ENCODE results near the gene GLI3. TPM values are rescaled to one million over a fixed set of nuclear protein-coding genes. Genes with fewer than 3 reads are reported as not detected.

The GLI3 gene
- polyA plus RNA-seq, 1 of the 3 experiments (the other 2 are of a cell fraction), result 0.08 TPM

DNA sequence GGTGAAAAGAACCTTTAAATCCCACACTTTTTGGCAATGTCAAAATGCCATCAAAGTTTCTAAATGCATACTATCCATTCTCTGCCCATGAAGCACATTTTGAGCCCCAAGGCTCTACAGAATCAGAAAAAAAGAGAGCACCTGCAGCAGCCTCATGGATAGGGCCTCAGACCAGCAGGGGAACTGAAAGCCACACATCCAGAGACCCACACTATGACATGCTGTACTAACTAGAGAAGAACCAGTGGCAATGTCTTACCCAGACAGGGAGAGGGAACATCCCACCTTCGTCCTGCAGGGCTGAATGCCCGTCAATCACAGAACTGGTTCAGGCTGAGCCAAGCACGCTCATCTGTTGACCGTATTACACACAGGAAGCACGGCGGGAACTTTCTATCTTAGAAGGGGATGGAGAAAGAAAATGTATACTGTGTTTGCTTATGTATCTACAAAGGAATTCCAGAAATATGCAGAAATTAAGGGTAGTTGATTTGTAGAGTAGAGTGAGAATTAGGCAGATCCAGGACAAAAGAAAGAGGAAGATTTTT lies 237.2 kb downstream of the GLI3 start:
- no peak overlapping the region for H3K9ac ChIP-seq
- H4K20me1 ChIP-seq (ENCODE audit: insufficient read depth), result no peaks in the 10 kb centered on the region
- H2AFZ ChIP-seq (ENCODE audit: low read depth), result no peak overlapping the region
- H3K27ac ChIP-seq (ENCODE audit: low read depth in 2 of 2, low read length in 1 of 2), result no peak overlapping the region
- 53% methylated on average over 6 of the region's 6 CpGs for WGBS (ENCODE audit: low lambda C conversion rate)
- DNase-seq, result no peak
- peaks cover 34% of the 10 kb centered on the region for H3K27me3 ChIP-seq (ENCODE audit: insufficient read depth)
- POLR2A ChIA-PET, result no interaction called here
- no peaks in the 10 kb centered on the region for H3K79me2 ChIP-seq (ENCODE audit: insufficient read depth)
- TF ChIP-seq, protein P1, sequence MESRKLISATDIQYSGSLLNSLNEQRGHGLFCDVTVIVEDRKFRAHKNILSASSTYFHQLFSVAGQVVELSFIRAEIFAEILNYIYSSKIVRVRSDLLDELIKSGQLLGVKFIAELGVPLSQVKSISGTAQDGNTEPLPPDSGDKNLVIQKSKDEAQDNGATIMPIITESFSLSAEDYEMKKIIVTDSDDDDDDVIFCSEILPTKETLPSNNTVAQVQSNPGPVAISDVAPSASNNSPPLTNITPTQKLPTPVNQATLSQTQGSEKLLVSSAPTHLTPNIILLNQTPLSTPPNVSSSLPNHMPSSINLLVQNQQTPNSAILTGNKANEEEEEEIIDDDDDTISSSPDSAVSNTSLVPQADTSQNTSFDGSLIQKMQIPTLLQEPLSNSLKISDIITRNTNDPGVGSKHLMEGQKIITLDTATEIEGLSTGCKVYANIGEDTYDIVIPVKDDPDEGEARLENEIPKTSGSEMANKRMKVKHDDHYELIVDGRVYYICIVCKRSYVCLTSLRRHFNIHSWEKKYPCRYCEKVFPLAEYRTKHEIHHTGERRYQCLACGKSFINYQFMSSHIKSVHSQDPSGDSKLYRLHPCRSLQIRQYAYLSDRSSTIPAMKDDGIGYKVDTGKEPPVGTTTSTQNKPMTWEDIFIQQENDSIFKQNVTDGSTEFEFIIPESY (IDR thresholded peaks at IDR 0.05; ENCODE audit: borderline replicate concordance, low read depth), result no peak
- TF ChIP-seq, protein P2, sequence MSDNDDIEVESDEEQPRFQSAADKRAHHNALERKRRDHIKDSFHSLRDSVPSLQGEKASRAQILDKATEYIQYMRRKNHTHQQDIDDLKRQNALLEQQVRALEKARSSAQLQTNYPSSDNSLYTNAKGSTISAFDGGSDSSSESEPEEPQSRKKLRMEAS (IDR thresholded peaks at IDR 0.05; ENCODE audit: low read depth), result no peak
- TF ChIP-seq NRF1 (IDR thresholded peaks at IDR 0.05; ENCODE audit: low read depth, low read length) (no peak), MEF2A (IDR thresholded peaks at IDR 0.05; ENCODE audit: borderline replicate concordance, low read depth) (no peak)
- TF ChIP-seq, protein P3, sequence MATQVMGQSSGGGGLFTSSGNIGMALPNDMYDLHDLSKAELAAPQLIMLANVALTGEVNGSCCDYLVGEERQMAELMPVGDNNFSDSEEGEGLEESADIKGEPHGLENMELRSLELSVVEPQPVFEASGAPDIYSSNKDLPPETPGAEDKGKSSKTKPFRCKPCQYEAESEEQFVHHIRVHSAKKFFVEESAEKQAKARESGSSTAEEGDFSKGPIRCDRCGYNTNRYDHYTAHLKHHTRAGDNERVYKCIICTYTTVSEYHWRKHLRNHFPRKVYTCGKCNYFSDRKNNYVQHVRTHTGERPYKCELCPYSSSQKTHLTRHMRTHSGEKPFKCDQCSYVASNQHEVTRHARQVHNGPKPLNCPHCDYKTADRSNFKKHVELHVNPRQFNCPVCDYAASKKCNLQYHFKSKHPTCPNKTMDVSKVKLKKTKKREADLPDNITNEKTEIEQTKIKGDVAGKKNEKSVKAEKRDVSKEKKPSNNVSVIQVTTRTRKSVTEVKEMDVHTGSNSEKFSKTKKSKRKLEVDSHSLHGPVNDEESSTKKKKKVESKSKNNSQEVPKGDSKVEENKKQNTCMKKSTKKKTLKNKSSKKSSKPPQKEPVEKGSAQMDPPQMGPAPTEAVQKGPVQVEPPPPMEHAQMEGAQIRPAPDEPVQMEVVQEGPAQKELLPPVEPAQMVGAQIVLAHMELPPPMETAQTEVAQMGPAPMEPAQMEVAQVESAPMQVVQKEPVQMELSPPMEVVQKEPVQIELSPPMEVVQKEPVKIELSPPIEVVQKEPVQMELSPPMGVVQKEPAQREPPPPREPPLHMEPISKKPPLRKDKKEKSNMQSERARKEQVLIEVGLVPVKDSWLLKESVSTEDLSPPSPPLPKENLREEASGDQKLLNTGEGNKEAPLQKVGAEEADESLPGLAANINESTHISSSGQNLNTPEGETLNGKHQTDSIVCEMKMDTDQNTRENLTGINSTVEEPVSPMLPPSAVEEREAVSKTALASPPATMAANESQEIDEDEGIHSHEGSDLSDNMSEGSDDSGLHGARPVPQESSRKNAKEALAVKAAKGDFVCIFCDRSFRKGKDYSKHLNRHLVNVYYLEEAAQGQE (IDR thresholded peaks at IDR 0.05; ENCODE audit: low read depth, low read length), result no peak
- peaks cover 15% of the 10 kb centered on the region for H3F3A ChIP-seq (replicated peaks; ENCODE audit: insufficient read depth)
- H3K4me2 ChIP-seq, result no peak overlapping the region
- H3K9me3 ChIP-seq, result no peaks in the 10 kb centered on the region
- H3K4me1 ChIP-seq (ENCODE audit: control insufficient read depth in 1 of 2, insufficient read depth in 2 of 2, low read depth in 1 of 2, low read length in 1 of 2), result peaks cover 0 to 13% of the 10 kb centered on the region in 2 experiments; a peak in 2 of 4 replicates
- H3K36me3 ChIP-seq (replicated peaks in 1 of 2; ENCODE audit: control insufficient read depth in 1 of 2, insufficient read depth in 2 of 2, low read length in 1 of 2), result no peaks in the 10 kb centered on the region
- no peak overlapping the region for H3K4me3 ChIP-seq (ENCODE audit: low read depth in 2 of 2, low read length in 1 of 2)
- peaks cover 6% of the 10 kb centered on the region for H3K9me2 ChIP-seq
- CTCF ChIA-PET, result interaction anchor here (0.6 kb wide), 1 partner anchor 320 kb away, joined by 4 read pairs; no protein-coding TSS in a partner anchor

DNA sequence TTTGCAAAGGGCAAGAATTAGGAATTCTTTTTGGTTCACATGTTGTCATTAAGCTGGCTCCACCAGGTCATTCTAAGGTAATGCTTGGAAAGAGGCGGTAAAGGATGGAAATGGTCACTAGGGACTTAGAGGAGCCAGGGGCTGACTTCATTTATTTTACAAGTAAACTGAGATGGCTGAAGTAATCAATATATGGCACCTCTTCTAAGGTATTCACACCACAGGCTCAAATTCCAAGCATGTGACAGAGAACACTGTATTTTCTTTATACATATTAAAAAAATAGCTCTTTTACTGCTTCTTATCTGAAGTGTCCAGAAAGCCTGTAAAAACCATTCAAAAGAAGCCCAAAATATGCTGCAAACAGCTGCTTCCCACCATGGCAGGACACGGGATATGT lies 239.0 kb downstream of the GLI3 start:
- ChIA-PET CTCF (interaction anchor here (1.0 to 2.8 kb wide), 6 partner anchors 14 to 55 kb away, joined by 3 to 9 read pairs (median 6); no protein-coding TSS in a partner anchor), POLR2A (no interaction called here)
- no peaks in the 10 kb centered on the region for H3K9me2 ChIP-seq
- WGBS (ENCODE audit: low lambda C conversion rate), result 49% methylated on average over 2 of the region's 2 CpGs
- no peaks in the 10 kb centered on the region for H3K9me3 ChIP-seq
- H3K4me2 ChIP-seq, result no peak overlapping the region
- no peak overlapping the region for H3K4me3 ChIP-seq (ENCODE audit: low read depth in 2 of 2, low read length in 1 of 2)
- H3K4me1 ChIP-seq (ENCODE audit: control insufficient read depth in 1 of 2, insufficient read depth in 2 of 2, low read depth in 1 of 2, low read length in 1 of 2), result peaks cover 0 to 24% of the 10 kb centered on the region in 2 experiments; a peak in 2 of 4 replicates
- no peaks in the 10 kb centered on the region for H4K20me1 ChIP-seq (ENCODE audit: insufficient read depth)
- peaks cover 27% of the 10 kb centered on the region for H3F3A ChIP-seq (replicated peaks; ENCODE audit: insufficient read depth)
- DNase-seq, result no peak
- H3K27me3 ChIP-seq (ENCODE audit: insufficient read depth), result peaks cover 27% of the 10 kb centered on the region; the same call in 1 of the 2 replicates
- H3K36me3 ChIP-seq (replicated peaks in 1 of 2; ENCODE audit: control insufficient read depth in 1 of 2, insufficient read depth in 2 of 2, low read length in 1 of 2), result no peaks in the 10 kb centered on the region
- H3K79me2 ChIP-seq (ENCODE audit: insufficient read depth), result no peaks in the 10 kb centered on the region
- no peak overlapping the region for H3K27ac ChIP-seq (ENCODE audit: low read depth in 2 of 2, low read length in 1 of 2)
- no peak overlapping the region for H2AFZ ChIP-seq (ENCODE audit: low read depth)
- TF ChIP-seq, protein P4, sequence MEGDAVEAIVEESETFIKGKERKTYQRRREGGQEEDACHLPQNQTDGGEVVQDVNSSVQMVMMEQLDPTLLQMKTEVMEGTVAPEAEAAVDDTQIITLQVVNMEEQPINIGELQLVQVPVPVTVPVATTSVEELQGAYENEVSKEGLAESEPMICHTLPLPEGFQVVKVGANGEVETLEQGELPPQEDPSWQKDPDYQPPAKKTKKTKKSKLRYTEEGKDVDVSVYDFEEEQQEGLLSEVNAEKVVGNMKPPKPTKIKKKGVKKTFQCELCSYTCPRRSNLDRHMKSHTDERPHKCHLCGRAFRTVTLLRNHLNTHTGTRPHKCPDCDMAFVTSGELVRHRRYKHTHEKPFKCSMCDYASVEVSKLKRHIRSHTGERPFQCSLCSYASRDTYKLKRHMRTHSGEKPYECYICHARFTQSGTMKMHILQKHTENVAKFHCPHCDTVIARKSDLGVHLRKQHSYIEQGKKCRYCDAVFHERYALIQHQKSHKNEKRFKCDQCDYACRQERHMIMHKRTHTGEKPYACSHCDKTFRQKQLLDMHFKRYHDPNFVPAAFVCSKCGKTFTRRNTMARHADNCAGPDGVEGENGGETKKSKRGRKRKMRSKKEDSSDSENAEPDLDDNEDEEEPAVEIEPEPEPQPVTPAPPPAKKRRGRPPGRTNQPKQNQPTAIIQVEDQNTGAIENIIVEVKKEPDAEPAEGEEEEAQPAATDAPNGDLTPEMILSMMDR (IDR thresholded peaks at IDR 0.05), result no peak
- TF ChIP-seq POLR2AphosphoS5 (IDR thresholded peaks at IDR 0.05; ENCODE audit: low read depth, low read length) (no peak), FOSL2 (IDR thresholded peaks at IDR 0.05; ENCODE audit: borderline replicate concordance, low read depth) (no peak), RXRA (IDR thresholded peaks at IDR 0.05; ENCODE audit: borderline replicate concordance, low read depth) (no peak), RAD21 (IDR thresholded peaks at IDR 0.05; ENCODE audit: low read length) (no peak), SIN3A (IDR thresholded peaks at IDR 0.05; ENCODE audit: borderline replicate concordance, low read depth, low read length) (no peak), EZH2phosphoT487 (IDR thresholded peaks at IDR 0.05; ENCODE audit: borderline replicate concordance, low read depth) (no peak), MEF2A (IDR thresholded peaks at IDR 0.05; ENCODE audit: borderline replicate concordance, low read depth) (no peak), EP300 (IDR thresholded peaks at IDR 0.05; ENCODE audit: borderline replicate concordance in 1 of 2, low read depth in 1 of 2, low read length in 1 of 2) (no peak), TEAD4 (IDR thresholded peaks at IDR 0.05; ENCODE audit: borderline replicate concordance, insufficient read depth) (no peak), NRF1 (IDR thresholded peaks at IDR 0.05; ENCODE audit: low read depth, low read length) (no peak)
- TF ChIP-seq, protein P5, sequence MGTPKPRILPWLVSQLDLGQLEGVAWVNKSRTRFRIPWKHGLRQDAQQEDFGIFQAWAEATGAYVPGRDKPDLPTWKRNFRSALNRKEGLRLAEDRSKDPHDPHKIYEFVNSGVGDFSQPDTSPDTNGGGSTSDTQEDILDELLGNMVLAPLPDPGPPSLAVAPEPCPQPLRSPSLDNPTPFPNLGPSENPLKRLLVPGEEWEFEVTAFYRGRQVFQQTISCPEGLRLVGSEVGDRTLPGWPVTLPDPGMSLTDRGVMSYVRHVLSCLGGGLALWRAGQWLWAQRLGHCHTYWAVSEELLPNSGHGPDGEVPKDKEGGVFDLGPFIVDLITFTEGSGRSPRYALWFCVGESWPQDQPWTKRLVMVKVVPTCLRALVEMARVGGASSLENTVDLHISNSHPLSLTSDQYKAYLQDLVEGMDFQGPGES (IDR thresholded peaks at IDR 0.05; ENCODE audit: low read depth, low read length), result no peak
- no peak overlapping the region for H3K9ac ChIP-seq

All from SK-N-SH (cell line).